Suppressor macrophage (primary cell): ENCODE data around the gene OTP.

Source experiments
- DNase-seq, 4 experiments: peaks; one replicate each; pipeline ENCODE4 v3.0.0-alpha.2; 2020 to 2022

OTP gene

GRCh38 chr5:77640589-77641396 lies 2.3 kb upstream of the OTP start:
- DNase-seq = no peak

- peak in 2 of 4 experiments; percentile 32 to 36 for DNase-seq
Observed at GRCh38 chr5:77638763-77639671, 504 bp upstream of the OTP start.

- DNase-seq = no peak
Observed at GRCh38 chr5:77637170-77637997, 1.1 kb downstream of the OTP start.

GRCh38 chr5:77636641-77637169 lies 1.8 kb downstream of the OTP start:
- no peak for DNase-seq

GRCh38 chr5:77635917-77636640 lies 2.4 kb downstream of the OTP start:
- no peak for DNase-seq

GRCh38 chr5:77635067-77635916 lies 3.2 kb downstream of the OTP start:
- no peak for DNase-seq

GRCh38 chr5:77633709-77634108 lies 4.8 kb downstream of the OTP start:
- no peak for DNase-seq

GRCh38 chr5:77633207-77633675 lies 5.3 kb downstream of the OTP start:
- no peak for DNase-seq

GRCh38 chr5:77632526-77633206 lies 5.8 kb downstream of the OTP start:
- DNase-seq = no peak

GRCh38 chr5:77630114-77630680 lies 8.3 kb downstream of the OTP start:
- DNase-seq = peak; percentile 59 to 85 (median 72)

GRCh38 chr5:77629509-77630113 lies 8.9 kb downstream of the OTP start:
- no peak for DNase-seq

- no peak for DNase-seq
Observed at GRCh38 chr5:77628840-77629508, 9.5 kb downstream of the OTP start.

- no peak for DNase-seq
Observed at GRCh38 chr5:77627869-77628674, 10.4 kb downstream of the OTP start.

GRCh38 chr5:77623203-77623740 lies 15.2 kb downstream of the OTP start:
- no peak for DNase-seq

GRCh38 chr5:77621440-77621839 lies 17.1 kb downstream of the OTP start:
- DNase-seq = no peak

GRCh38 chr5:77620405-77620804 lies 18.1 kb downstream of the OTP start:
- no peak for DNase-seq

- no peak for DNase-seq
Observed at GRCh38 chr5:77616920-77617319, 21.6 kb downstream of the OTP start.
